Hepatocyte (in vitro differentiated cells): ENCODE measurements around the gene SCGN. TPM values are rescaled to one million over a fixed set of nuclear protein-coding genes. Genes with fewer than 3 reads are reported as not detected.

Experiments used
- DNase-seq: peaks from one replicate; pipeline ENCODE4 v3.0.0-alpha.2; 2016; ENCODE audit warnings: low spot score
- H2AFZ ChIP-seq: fragments of 200-600 bp; sonication (generic); 2 replicates; pipeline ENCODE4 v1.6.0; 2016; ENCODE audit warnings: antibody characterized with exemption, mild to moderate bottlenecking
- H3K27ac ChIP-seq: fragments of 200-600 bp; sonication (generic); 2 replicates; pipeline ENCODE4 v1.5.1; 2016; ENCODE audit warnings: mild to moderate bottlenecking
- H3K27me3 ChIP-seq: fragments of 200-600 bp; sonication (generic); 2 replicates; pipeline ENCODE4 v1.6.1; 2016
- H3K36me3 ChIP-seq: fragments of 200-600 bp; sonication (generic); replicated peaks from 2 replicates; pipeline ENCODE4 v1.5.1; 2016; ENCODE audit warnings: low read depth; ENCODE audit not compliant: insufficient read depth
- H3K4me1 ChIP-seq: fragments of 200-600 bp; sonication (generic); 2 replicates; pipeline ENCODE4 v1.5.1; 2016; ENCODE audit warnings: mild to moderate bottlenecking, moderate library complexity; ENCODE audit not compliant: insufficient read depth
- H3K4me2 ChIP-seq: fragments of 200-600 bp; sonication (generic); 2 replicates; pipeline ENCODE4 v1.6.0; 2016
- H3K4me3 ChIP-seq: fragments of 200-600 bp; sonication (generic); 2 replicates; pipeline ENCODE4 v1.5.1; 2016; ENCODE audit warnings: mild to moderate bottlenecking
- H3K79me2 ChIP-seq: fragments of 200-600 bp; sonication (generic); 2 replicates; pipeline ENCODE4 v1.6.0; 2017; ENCODE audit warnings: mild to moderate bottlenecking
- H3K9me2 ChIP-seq: fragments of 200-600 bp; sonication (generic); replicated peaks from 2 replicates; pipeline ENCODE4 v1.6.0; 2017; ENCODE audit warnings: mild to moderate bottlenecking; ENCODE audit not compliant: insufficient read depth
- H3K9me3 ChIP-seq: fragments of 200-600 bp; sonication (generic); 2 replicates; pipeline ENCODE4 v1.5.1; 2016; ENCODE audit warnings: low read depth, mild to moderate bottlenecking
- H4K20me1 ChIP-seq: fragments of 200-600 bp; sonication (generic); 2 replicates; pipeline ENCODE4 v1.6.0; 2016; ENCODE audit warnings: mild to moderate bottlenecking; ENCODE audit not compliant: insufficient read depth, poor library complexity, severe bottlenecking
- CTCF ChIP-seq: fragments of 200-600 bp; sonication (generic); IDR thresholded peaks from 2 replicates; pipeline ENCODE4 v1.5.1; 2016; ENCODE audit warnings: antibody characterized with exemption, mild to moderate bottlenecking; ENCODE audit not compliant: poor library complexity
- EZH2 ChIP-seq: fragments of 200-600 bp; sonication (generic); IDR thresholded peaks from 2 replicates; pipeline ENCODE4 v1.6.1; 2016; ENCODE audit warnings: antibody characterized with exemption, mild to moderate bottlenecking, borderline replicate concordance
- EZH2phosphoT487 ChIP-seq: fragments of 200-600 bp; sonication (generic); IDR thresholded peaks from one replicate; pipeline ENCODE4 v1.6.1; 2018; ENCODE audit warnings: antibody characterized with exemption, mild to moderate bottlenecking, low read depth, moderate library complexity; ENCODE audit not compliant: unreplicated experiment, severe bottlenecking
- WGBS: methylation state at CpG from one replicate; pipeline ENCODE4 v1.1.6; 2016; ENCODE audit warnings: low lambda C conversion rate; ENCODE audit errors: missing lambda C conversion rate; 5-methylcytosine and 5-hydroxymethylcytosine counted together
- polyA plus RNA-seq: library from polyadenylated mRNA; unstranded; fragments of >200 nt; fragmentation: Nextera tagmentation; extraction: Ambion mirVana; gene quantifications from 2 replicates; pipeline ENCODE4 v1.2.1, GENCODE V29; 2016
- total RNA-seq: library from RNA; depleted of rRNA; stranded (reverse); fragments of >200 nt; gene quantifications from 2 replicates; pipeline ENCODE4 v1.2.3, GENCODE V29; 2014

SCGN gene
- total and polyA plus RNA-seq, 2 experiments from 2014 or later: 14.2 to 25.9 TPM

- Histone ChIP-seq H3K27ac (no peak overlapping the region), H3K4me3 (no peak overlapping the region), H3K9me3 (no peaks in the 10 kb centered on the region), H3K9me2 (no peaks in the 10 kb centered on the region), H3K27me3 (no peaks in the 10 kb centered on the region), H4K20me1 (no peaks in the 10 kb centered on the region), H2AFZ (no peak overlapping the region), H3K4me1 (no peaks in the 10 kb centered on the region), H3K4me2 (no peak overlapping the region), H3K79me2 (no peaks in the 10 kb centered on the region), H3K36me3 (no peaks in the 10 kb centered on the region)
- 69% methylated on average over 3 of the region's 3 CpGs for WGBS
- DNase-seq: no peak
- TF ChIP-seq CTCF (no peak), EZH2 (no peak), EZH2phosphoT487 (no peak)
These were observed 40.5 kb downstream of the SCGN start for GRCh38 chr6:25692472-25692871.

- no peaks in the 10 kb centered on the region for H3K36me3 ChIP-seq
- H3K27me3 ChIP-seq: no peaks in the 10 kb centered on the region
- no peaks in the 10 kb centered on the region for H3K9me2 ChIP-seq
- no peak overlapping the region for H3K4me3 ChIP-seq
- H3K9me3 ChIP-seq: no peaks in the 10 kb centered on the region
- H2AFZ ChIP-seq: no peak overlapping the region
- peak overlapping the region; percentile 9 for H3K4me2 ChIP-seq
- TF ChIP-seq EZH2 (no peak), CTCF (no peak), EZH2phosphoT487 (no peak)
- H4K20me1 ChIP-seq: no peaks in the 10 kb centered on the region
- no peaks in the 10 kb centered on the region for H3K4me1 ChIP-seq
- 53% methylated on average over 4 of the region's 4 CpGs for WGBS
- no peak overlapping the region for H3K27ac ChIP-seq
- no peaks in the 10 kb centered on the region for H3K79me2 ChIP-seq
- DNase-seq: no peak
These were observed 42.4 kb downstream of the SCGN start for GRCh38 chr6:25694366-25694765.

GRCh38 chr6:25695671-25696070 is 43.7 kb downstream of the SCGN start:
- 90% methylated on average over 2 of the region's 2 CpGs for WGBS
- H3K9me3 ChIP-seq: no peaks in the 10 kb centered on the region
- no peak for TF ChIP-seq CTCF
- TF ChIP-seq EZH2: no peak
- no peak for TF ChIP-seq EZH2phosphoT487
- H3K27me3 ChIP-seq: no peaks in the 10 kb centered on the region
- no peak overlapping the region for H2AFZ ChIP-seq
- H3K4me3 ChIP-seq: no peak overlapping the region
- no peaks in the 10 kb centered on the region for H3K79me2 ChIP-seq
- H4K20me1 ChIP-seq: no peaks in the 10 kb centered on the region
- H3K9me2 ChIP-seq: no peaks in the 10 kb centered on the region
- no peaks in the 10 kb centered on the region for H3K4me1 ChIP-seq
- no peak overlapping the region for H3K27ac ChIP-seq
- no peaks in the 10 kb centered on the region for H3K36me3 ChIP-seq
- no peak overlapping the region for H3K4me2 ChIP-seq
- no peak for DNase-seq
